ENCODE results near the gene TAB2. TPM values are rescaled to one million over a fixed set of nuclear protein-coding genes. Genes with fewer than 3 reads are reported as not detected.
A peak's percentile ranks its signal among the peaks of the same experiment; 100 is the strongest.

Gene TAB2
- total and polyA plus RNA-seq, 9 of the 15 experiments (the other 6 are each of a cell fraction or from before 2014, with no cell fraction given), result 9.1 to 38.3 (median 18.6) TPM

DNA sequence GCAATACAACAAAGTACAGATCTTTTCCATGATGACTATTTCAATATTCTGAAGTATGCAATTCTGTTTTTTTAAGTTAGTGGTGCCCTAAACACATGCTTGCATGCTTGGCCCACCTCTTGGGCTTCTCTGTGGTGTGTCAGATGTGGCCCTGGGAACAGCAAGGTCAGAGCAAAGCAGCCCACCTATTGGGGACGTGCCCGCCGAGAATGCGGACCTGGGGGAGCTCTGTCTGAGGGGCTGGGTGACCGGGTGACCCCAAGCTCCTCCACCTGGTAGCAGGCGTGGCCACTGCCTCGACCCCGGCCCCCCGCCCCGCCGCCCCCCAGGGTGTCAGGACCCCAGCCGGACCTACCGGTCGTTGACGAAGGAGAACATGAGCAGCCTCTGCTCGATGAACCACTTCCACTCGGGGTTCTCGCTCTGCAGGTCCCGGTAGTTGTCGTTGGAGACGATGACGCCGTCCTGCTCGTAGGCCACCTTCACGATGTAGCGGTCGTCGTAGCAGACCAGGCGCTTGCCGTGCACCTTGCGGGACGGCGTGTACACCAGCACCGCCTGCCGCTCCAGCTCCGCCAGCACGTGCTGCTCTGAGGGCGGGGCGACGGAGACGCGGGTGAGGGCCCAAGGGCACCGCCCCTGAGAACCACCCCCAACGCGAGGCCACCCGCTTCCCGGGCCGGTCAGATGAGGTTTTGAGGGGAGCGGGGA is 139.0 kb downstream of the TAB2 start (continued):
- TF ChIP-seq, protein P1, sequence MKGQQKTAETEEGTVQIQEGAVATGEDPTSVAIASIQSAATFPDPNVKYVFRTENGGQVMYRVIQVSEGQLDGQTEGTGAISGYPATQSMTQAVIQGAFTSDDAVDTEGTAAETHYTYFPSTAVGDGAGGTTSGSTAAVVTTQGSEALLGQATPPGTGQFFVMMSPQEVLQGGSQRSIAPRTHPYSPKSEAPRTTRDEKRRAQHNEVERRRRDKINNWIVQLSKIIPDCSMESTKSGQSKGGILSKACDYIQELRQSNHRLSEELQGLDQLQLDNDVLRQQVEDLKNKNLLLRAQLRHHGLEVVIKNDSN (CRISPR knock-in tag; IDR thresholded peaks at IDR 0.05), result peak; percentile 88
- TF ChIP-seq, protein P2, sequence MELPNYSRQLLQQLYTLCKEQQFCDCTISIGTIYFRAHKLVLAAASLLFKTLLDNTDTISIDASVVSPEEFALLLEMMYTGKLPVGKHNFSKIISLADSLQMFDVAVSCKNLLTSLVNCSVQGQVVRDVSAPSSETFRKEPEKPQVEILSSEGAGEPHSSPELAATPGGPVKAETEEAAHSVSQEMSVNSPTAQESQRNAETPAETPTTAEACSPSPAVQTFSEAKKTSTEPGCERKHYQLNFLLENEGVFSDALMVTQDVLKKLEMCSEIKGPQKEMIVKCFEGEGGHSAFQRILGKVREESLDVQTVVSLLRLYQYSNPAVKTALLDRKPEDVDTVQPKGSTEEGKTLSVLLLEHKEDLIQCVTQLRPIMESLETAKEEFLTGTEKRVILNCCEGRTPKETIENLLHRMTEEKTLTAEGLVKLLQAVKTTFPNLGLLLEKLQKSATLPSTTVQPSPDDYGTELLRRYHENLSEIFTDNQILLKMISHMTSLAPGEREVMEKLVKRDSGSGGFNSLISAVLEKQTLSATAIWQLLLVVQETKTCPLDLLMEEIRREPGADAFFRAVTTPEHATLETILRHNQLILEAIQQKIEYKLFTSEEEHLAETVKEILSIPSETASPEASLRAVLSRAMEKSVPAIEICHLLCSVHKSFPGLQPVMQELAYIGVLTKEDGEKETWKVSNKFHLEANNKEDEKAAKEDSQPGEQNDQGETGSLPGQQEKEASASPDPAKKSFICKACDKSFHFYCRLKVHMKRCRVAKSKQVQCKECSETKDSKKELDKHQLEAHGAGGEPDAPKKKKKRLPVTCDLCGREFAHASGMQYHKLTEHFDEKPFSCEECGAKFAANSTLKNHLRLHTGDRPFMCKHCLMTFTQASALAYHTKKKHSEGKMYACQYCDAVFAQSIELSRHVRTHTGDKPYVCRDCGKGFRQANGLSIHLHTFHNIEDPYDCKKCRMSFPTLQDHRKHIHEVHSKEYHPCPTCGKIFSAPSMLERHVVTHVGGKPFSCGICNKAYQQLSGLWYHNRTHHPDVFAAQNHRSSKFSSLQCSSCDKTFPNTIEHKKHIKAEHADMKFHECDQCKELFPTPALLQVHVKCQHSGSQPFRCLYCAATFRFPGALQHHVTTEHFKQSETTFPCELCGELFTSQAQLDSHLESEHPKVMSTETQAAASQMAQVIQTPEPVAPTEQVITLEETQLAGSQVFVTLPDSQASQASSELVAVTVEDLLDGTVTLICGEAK (IDR thresholded peaks at IDR 0.05), result no peak
- TF ChIP-seq, protein P2 (CRISPR knock-in tag; IDR thresholded peaks at IDR 0.05), result peak; percentile 39; the same call in 1 of the 2 replicates
- TF ChIP-seq CEBPG (CRISPR knock-in tag; IDR thresholded peaks at IDR 0.05) (no peak), CEBPG (tag; conservative IDR thresholded peaks at IDR 0.05 in 1 of 2, IDR thresholded peaks at IDR 0.05 in 1 of 2) (no peak), CBX3 (IDR thresholded peaks at IDR 0.05; ENCODE audit: borderline replicate concordance in 1 of 2, low read length in 2 of 2) (peak in 1 of 2 experiments; percentile 76; a peak in 1 of 3 replicates)
- TF ChIP-seq, protein P3, sequence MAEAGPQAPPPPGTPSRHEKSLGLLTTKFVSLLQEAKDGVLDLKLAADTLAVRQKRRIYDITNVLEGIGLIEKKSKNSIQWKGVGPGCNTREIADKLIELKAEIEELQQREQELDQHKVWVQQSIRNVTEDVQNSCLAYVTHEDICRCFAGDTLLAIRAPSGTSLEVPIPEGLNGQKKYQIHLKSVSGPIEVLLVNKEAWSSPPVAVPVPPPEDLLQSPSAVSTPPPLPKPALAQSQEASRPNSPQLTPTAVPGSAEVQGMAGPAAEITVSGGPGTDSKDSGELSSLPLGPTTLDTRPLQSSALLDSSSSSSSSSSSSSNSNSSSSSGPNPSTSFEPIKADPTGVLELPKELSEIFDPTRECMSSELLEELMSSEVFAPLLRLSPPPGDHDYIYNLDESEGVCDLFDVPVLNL (CRISPR knock-in tag; IDR thresholded peaks at IDR 0.05; ENCODE audit: low read depth), result peak; percentile 54; the same call in 1 of the 2 replicates
